ACHN (cell line): ENCODE measurements around the gene FOXP3.

Source experiments
- DNase-seq: peaks from one replicate; pipeline ENCODE4 v3.0.0-alpha.2; 2015
- in situ Hi-C: cut with HindIII; loops from 2 replicates; pipeline ENCODE4 v1.10.0; 2017; ENCODE audit warnings: low sequenced_read_pairs, low pct_ligation_motif_present, low pct_unique_long_range_greater_than_20kb

The FOXP3 gene

GRCh38 chrX:49232525-49232924 is 32.0 kb downstream of the FOXP3 start:
- in situ Hi-C loops: no loop called here
- DNase-seq: no peak

- in situ Hi-C loops: no loop called here
- no peak for DNase-seq
Measured at GRCh38 chrX:49231333-49232000, 33.0 kb downstream of the FOXP3 start.

GRCh38 chrX:49230500-49231232 is 33.8 kb downstream of the FOXP3 start:
- DNase-seq: no peak
- in situ Hi-C loops: no loop called here

GRCh38 chrX:49228185-49228584 is 36.3 kb downstream of the FOXP3 start:
- in situ Hi-C loops: no loop called here
- DNase-seq: no peak

DNA sequence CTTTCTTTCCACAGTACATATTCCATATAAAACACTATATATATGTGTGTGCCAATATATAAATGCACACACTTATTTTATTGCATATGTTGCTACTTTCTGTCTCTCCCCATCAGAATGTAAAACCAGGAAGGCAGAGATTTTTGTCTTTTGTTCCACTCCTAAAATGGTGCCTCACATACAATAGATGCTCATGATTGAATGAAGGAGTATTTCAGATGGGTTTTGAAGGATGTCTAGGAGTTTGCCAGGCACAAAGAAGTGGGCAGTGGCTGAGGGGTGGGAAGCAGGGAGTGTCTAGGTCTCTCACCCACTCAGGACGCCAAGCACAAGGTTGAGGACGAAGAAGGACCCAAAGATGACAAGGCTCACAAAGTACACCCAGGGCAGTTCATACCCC is 36.8 kb downstream of the FOXP3 start:
- no peak for DNase-seq
- in situ Hi-C loops: no loop called here

GRCh38 chrX:49226946-49227345 is 37.6 kb downstream of the FOXP3 start:
- no peak for DNase-seq
- in situ Hi-C loops: no loop called here

- in situ Hi-C loops: no loop called here
Measured at GRCh38 chrX:49225858-49226257, 38.7 kb downstream of the FOXP3 start.

DNA sequence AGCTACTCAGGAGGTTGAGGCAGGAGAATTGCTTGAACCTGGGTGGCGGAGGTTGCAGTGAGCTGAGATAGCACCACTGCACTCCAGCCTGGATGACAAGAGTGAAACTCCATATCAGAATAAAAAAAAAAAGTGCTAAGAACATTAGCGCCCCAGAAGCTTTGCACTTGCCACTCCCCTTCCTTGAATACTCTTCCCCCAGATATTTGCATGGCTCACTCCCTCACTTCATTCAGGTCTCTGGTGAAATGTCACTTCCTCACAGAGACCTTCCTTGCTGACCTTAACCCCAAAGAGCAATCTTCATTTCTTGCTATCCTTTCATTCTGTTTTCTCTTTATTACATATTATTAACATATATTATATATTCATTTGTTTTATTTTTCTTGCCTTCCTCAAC is 42.6 kb downstream of the FOXP3 start:
- DNase-seq: no peak
- in situ Hi-C loops: no loop called here

More at GRCh38 chrX:49225858-49226257, 38.7 kb downstream of the FOXP3 start:
- DNase-seq: no peak

- in situ Hi-C loops: no loop called here
- DNase-seq: no peak
Measured at GRCh38 chrX:49220100-49220499, 44.4 kb downstream of the FOXP3 start.

- no peak for DNase-seq
- in situ Hi-C loops: no loop called here
Measured at GRCh38 chrX:49214996-49215526, 49.4 kb downstream of the FOXP3 start.

DNA sequence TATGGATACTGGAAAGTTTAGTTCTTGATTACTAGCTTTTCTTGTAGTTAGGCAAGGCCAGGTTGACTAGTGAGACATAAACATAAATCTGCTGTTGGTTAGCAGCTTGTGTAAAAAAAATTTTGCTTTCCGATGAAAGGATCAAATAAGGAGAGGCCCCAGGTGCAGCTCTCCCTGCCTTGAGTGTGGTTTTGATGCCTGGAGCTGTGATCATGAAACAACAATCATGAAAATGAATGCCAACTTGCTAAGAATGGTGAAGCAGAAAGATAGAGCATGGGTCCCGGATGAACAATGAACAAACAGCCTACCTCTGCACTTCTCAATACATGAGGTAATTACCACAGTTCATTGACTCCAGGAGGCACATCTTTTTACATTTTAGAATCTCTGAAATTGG is 50.1 kb downstream of the FOXP3 start:
- in situ Hi-C loops: no loop called here
- no peak for DNase-seq

- no peak for DNase-seq
- in situ Hi-C loops: no loop called here
Measured at GRCh38 chrX:49212861-49213260, 51.6 kb downstream of the FOXP3 start.

DNA sequence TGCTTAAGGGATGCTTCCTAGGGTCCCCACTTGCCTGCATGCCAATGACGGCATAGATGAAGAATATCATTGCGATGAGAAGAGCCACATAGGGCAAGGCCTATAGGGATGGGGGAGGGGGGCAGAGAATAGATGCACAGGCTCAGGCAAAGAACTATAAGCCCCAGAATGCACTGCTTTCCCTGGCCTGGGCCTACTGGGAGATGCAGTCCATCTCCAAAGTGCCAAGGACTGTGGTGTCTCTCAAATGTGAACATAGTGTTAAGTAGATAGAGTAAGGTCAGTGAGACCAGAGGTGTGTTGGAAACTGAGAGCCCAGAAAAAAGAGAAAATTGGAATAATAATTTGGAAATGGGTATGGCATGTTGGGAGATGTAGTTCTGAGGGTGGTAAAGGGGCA is 52.3 kb downstream of the FOXP3 start:
- in situ Hi-C loops: no loop called here
- no peak for DNase-seq

- in situ Hi-C loops: no loop called here
- DNase-seq: no peak
Measured at GRCh38 chrX:49211074-49211473, 53.4 kb downstream of the FOXP3 start.

GRCh38 chrX:49210406-49210805 is 54.1 kb downstream of the FOXP3 start:
- no peak for DNase-seq
- in situ Hi-C loops: no loop called here

- in situ Hi-C loops: no loop called here
- DNase-seq: no peak
Measured at GRCh38 chrX:49209434-49210251, 54.9 kb downstream of the FOXP3 start.

DNA sequence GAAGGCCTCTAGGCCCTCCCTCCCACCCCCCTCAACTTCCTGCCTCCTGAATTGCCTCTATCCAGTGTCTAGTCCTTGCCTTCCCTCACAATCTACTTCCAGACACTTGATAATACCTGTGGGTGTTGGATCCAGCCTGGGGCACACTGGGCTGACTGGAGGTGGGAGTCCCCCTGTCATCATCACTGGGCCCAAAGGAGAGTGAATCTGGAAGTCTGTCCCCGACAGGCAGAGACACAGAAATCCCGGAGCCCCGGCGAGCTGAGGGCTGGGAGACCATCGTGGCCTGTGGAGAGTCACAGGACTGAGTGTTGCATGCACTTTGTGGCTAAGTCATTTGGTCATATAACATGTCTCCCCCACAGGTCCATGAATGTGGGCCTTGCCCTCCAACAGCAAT is 56.1 kb downstream of the FOXP3 start:
- DNase-seq: no peak
- in situ Hi-C loops: no loop called here

- in situ Hi-C loops: no loop called here
- DNase-seq: no peak
Measured at GRCh38 chrX:49206543-49206942, 58.0 kb downstream of the FOXP3 start.

GRCh38 chrX:49205443-49205842 is 59.1 kb downstream of the FOXP3 start:
- in situ Hi-C loops: no loop called here

More at GRCh38 chrX:49205443-49205842, 59.1 kb downstream of the FOXP3 start:
- DNase-seq: no peak
